T-helper 1 cell treated with Interleukin-12 subunit alpha and Interleukin-12 subunit beta and Interleukin-4 antibody, amounts not matched to agents 30 μg/mL and 1 μg/mL, for 36 hours (primary cell): ENCODE results near the gene ADGRA3.
"Not testable (repeated sequence)": the region's sequence is repeated elsewhere in the genome, so short reads cannot be mapped to it uniquely, and the experiment has no call there.

Experiments
- H3K27ac Mint-ChIP-seq: one replicate; pipeline ENCODE4 v1.8.0; 2021; ENCODE audit warnings: mild to moderate bottlenecking, mixed read lengths
- H3K27me3 Mint-ChIP-seq: one replicate; pipeline ENCODE4 v1.8.0; 2021; ENCODE audit warnings: low read depth, mixed read lengths
- H3K36me3 Mint-ChIP-seq: one replicate; pipeline ENCODE4 v1.8.0; 2021; ENCODE audit warnings: low read depth, mixed read lengths
- H3K4me1 Mint-ChIP-seq: one replicate; pipeline ENCODE4 v1.8.0; 2021; ENCODE audit warnings: low read depth, mixed read lengths
- H3K4me3 Mint-ChIP-seq: one replicate; pipeline ENCODE4 v1.8.0; 2021; ENCODE audit warnings: mild to moderate bottlenecking, moderate library complexity, mixed read lengths
- H3K9me3 Mint-ChIP-seq: one replicate; pipeline ENCODE4 v1.8.0; 2021; ENCODE audit warnings: mixed read lengths

The ADGRA3 gene

GRCh38 chr4:22417408-22417807 is 98.5 kb downstream of the ADGRA3 start:
- Mint-ChIP-seq H3K36me3 (no peaks in the 10 kb centered on the region), H3K4me1 (peaks cover 5% of the 10 kb centered on the region), H3K27me3 (no peaks in the 10 kb centered on the region), H3K4me3 (no peak overlapping the region), H3K27ac (no peak overlapping the region), H3K9me3 (no peaks in the 10 kb centered on the region)

GRCh38 chr4:22416403-22416802 is 99.5 kb downstream of the ADGRA3 start:
- H3K4me3 Mint-ChIP-seq: no peak overlapping the region
- no peaks in the 10 kb centered on the region for H3K9me3 Mint-ChIP-seq
- no peaks in the 10 kb centered on the region for H3K27me3 Mint-ChIP-seq
- H3K4me1 Mint-ChIP-seq: peaks cover 5% of the 10 kb centered on the region
- no peaks in the 10 kb centered on the region for H3K36me3 Mint-ChIP-seq
- no peak overlapping the region for H3K27ac Mint-ChIP-seq

- no peak overlapping the region for H3K27ac Mint-ChIP-seq
- H3K27me3 Mint-ChIP-seq: no peaks in the 10 kb centered on the region
- peaks cover 5% of the 10 kb centered on the region for H3K4me1 Mint-ChIP-seq
- no peak overlapping the region for H3K4me3 Mint-ChIP-seq
- H3K36me3 Mint-ChIP-seq: no peaks in the 10 kb centered on the region
- H3K9me3 Mint-ChIP-seq: no peaks in the 10 kb centered on the region
Measured at GRCh38 chr4:22414833-22415232, 101.0 kb downstream of the ADGRA3 start.

GRCh38 chr4:22413471-22413870 is 102.4 kb downstream of the ADGRA3 start:
- Mint-ChIP-seq H3K27me3 (no peaks in the 10 kb centered on the region), H3K27ac (no peak overlapping the region), H3K36me3 (no peaks in the 10 kb centered on the region), H3K9me3 (no peaks in the 10 kb centered on the region), H3K4me3 (no peak overlapping the region), H3K4me1 (peaks cover 5% of the 10 kb centered on the region)

- H3K4me3 Mint-ChIP-seq: no peak overlapping the region
- no peak overlapping the region for H3K27ac Mint-ChIP-seq
- peaks cover 2% of the 10 kb centered on the region for H3K4me1 Mint-ChIP-seq
- no peaks in the 10 kb centered on the region for H3K36me3 Mint-ChIP-seq
- no peaks in the 10 kb centered on the region for H3K9me3 Mint-ChIP-seq
- H3K27me3 Mint-ChIP-seq: no peaks in the 10 kb centered on the region
Measured at GRCh38 chr4:22412013-22412412, 103.9 kb downstream of the ADGRA3 start.

GRCh38 chr4:22410645-22411247 is 105.1 kb downstream of the ADGRA3 start:
- no peaks in the 10 kb centered on the region for H3K4me1 Mint-ChIP-seq
- H3K27me3 Mint-ChIP-seq: no peaks in the 10 kb centered on the region
- H3K4me3 Mint-ChIP-seq: no peak overlapping the region

GRCh38 chr4:22408474-22408873 is 107.4 kb downstream of the ADGRA3 start:
- no peak overlapping the region for H3K27ac Mint-ChIP-seq
- H3K4me1 Mint-ChIP-seq: no peaks in the 10 kb centered on the region
- H3K9me3 Mint-ChIP-seq: no peaks in the 10 kb centered on the region
- H3K36me3 Mint-ChIP-seq: no peaks in the 10 kb centered on the region
- no peaks in the 10 kb centered on the region for H3K27me3 Mint-ChIP-seq
- H3K4me3 Mint-ChIP-seq: no peak overlapping the region

More at GRCh38 chr4:22410645-22411247, 105.1 kb downstream of the ADGRA3 start:
- Mint-ChIP-seq H3K27ac (no peak overlapping the region), H3K9me3 (no peaks in the 10 kb centered on the region), H3K36me3 (no peaks in the 10 kb centered on the region)

- H3K27me3 Mint-ChIP-seq: no peaks in the 10 kb centered on the region
- no peak overlapping the region for H3K27ac Mint-ChIP-seq
- H3K4me1 Mint-ChIP-seq: no peaks in the 10 kb centered on the region
- no peak overlapping the region for H3K4me3 Mint-ChIP-seq
- H3K36me3 Mint-ChIP-seq: no peaks in the 10 kb centered on the region
- H3K9me3 Mint-ChIP-seq: no peaks in the 10 kb centered on the region
Measured at GRCh38 chr4:22407361-22407760, 108.5 kb downstream of the ADGRA3 start.

GRCh38 chr4:22398671-22399070 is 117.2 kb downstream of the ADGRA3 start:
- no peaks in the 10 kb centered on the region for H3K9me3 Mint-ChIP-seq

GRCh38 chr4:22391551-22391950 is 124.3 kb downstream of the ADGRA3 start:
- Mint-ChIP-seq H3K27ac (no peak overlapping the region), H3K4me3 (no peak overlapping the region), H3K9me3 (no peaks in the 10 kb centered on the region), H3K27me3 (no peaks in the 10 kb centered on the region), H3K4me1 (no peaks in the 10 kb centered on the region), H3K36me3 (no peaks in the 10 kb centered on the region)

More at GRCh38 chr4:22398671-22399070, 117.2 kb downstream of the ADGRA3 start:
- no peak overlapping the region for H3K27ac Mint-ChIP-seq
- H3K4me3 Mint-ChIP-seq: no peak overlapping the region
- no peaks in the 10 kb centered on the region for H3K36me3 Mint-ChIP-seq
- H3K4me1 Mint-ChIP-seq: no peaks in the 10 kb centered on the region
- H3K27me3 Mint-ChIP-seq: no peaks in the 10 kb centered on the region

- Mint-ChIP-seq H3K4me3 (no peak overlapping the region), H3K27me3 (no peaks in the 10 kb centered on the region), H3K9me3 (no peaks in the 10 kb centered on the region), H3K36me3 (no peaks in the 10 kb centered on the region), H3K4me1 (peaks cover 5% of the 10 kb centered on the region), H3K27ac (no peak overlapping the region)
Measured at GRCh38 chr4:22389240-22389870, 126.5 kb downstream of the ADGRA3 start.

- Mint-ChIP-seq H3K4me3 (no peak overlapping the region), H3K9me3 (no peaks in the 10 kb centered on the region), H3K27me3 (no peaks in the 10 kb centered on the region), H3K4me1 (peaks cover 5% of the 10 kb centered on the region), H3K36me3 (no peaks in the 10 kb centered on the region), H3K27ac (no peak overlapping the region)
Measured at GRCh38 chr4:22385611-22386011, 130.3 kb downstream of the ADGRA3 start.

- Mint-ChIP-seq H3K4me3 (no peak overlapping the region), H3K36me3 (no peaks in the 10 kb centered on the region), H3K27me3 (no peaks in the 10 kb centered on the region), H3K27ac (no peak overlapping the region), H3K4me1 (peaks cover 5% of the 10 kb centered on the region), H3K9me3 (no peaks in the 10 kb centered on the region)
Measured at GRCh38 chr4:22384154-22384553, 131.7 kb downstream of the ADGRA3 start.

GRCh38 chr4:22382216-22382615 is 133.7 kb downstream of the ADGRA3 start:
- H3K27ac Mint-ChIP-seq, H3K27me3 Mint-ChIP-seq, H3K4me1 Mint-ChIP-seq, H3K4me3 Mint-ChIP-seq, H3K9me3 Mint-ChIP-seq, H3K36me3 Mint-ChIP-seq: not testable (repeated sequence)

GRCh38 chr4:22372986-22373385 is 142.9 kb downstream of the ADGRA3 start:
- H3K4me3 Mint-ChIP-seq: no peak overlapping the region
- no peak overlapping the region for H3K27ac Mint-ChIP-seq
- no peaks in the 10 kb centered on the region for H3K4me1 Mint-ChIP-seq
- no peaks in the 10 kb centered on the region for H3K27me3 Mint-ChIP-seq
- no peaks in the 10 kb centered on the region for H3K36me3 Mint-ChIP-seq
- H3K9me3 Mint-ChIP-seq: no peaks in the 10 kb centered on the region
